ENCODE results near the gene ZSCAN10. TPM values are rescaled to one million over a fixed set of nuclear protein-coding genes. Genes with fewer than 3 reads are reported as not detected.
"Not testable (repeated sequence)": the region's sequence is repeated elsewhere in the genome, so short reads cannot be mapped to it uniquely, and the experiment has no call there.

The ZSCAN10 gene
- total and polyA plus RNA-seq, 5 donors: not detected

DNA sequence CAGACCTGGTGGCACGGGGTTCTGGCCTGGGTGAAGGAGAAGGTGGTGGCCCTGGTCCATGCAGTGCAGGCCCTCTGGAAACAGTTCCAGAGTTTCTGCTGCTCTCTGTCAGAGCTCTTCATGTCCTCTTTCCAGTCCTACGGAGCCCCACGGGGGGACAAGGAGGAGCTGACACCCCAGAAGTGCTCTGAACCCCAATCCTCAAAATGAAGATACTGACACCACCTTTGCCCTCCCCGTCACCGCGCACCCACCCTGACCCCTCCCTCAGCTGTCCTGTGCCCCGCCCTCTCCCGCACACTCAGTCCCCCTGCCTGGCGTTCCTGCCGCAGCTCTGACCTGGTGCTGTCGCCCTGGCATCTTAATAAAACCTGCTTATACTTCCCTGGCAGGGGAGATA is 29.9 kb downstream of the ZSCAN10 start:
- H3K27ac ChIP-seq (ENCODE audit: low read length); H3K4me1 ChIP-seq (ENCODE audit: control insufficient read depth, insufficient read depth, low read length); H3K27me3 ChIP-seq (ENCODE audit: control insufficient read depth, insufficient read depth); ATAC-seq; H3K9me3 ChIP-seq (ENCODE audit: control insufficient read depth, low read length); H3K4me3 ChIP-seq (ENCODE audit: low read length): not testable (repeated sequence)
- WGBS: 91% methylated on average over 10 of the region's 11 CpGs
- peak in 1 of 3 donors; percentile 38 for DNase-seq
- intact Hi-C loops (cut with DNase I): loop anchor here in 2 of 4 donors (10.0 kb wide), 2 partner anchors 46 to 96 kb away; partner anchors contain the start of gene ZNF205 (in 1 of the 2)

DNA sequence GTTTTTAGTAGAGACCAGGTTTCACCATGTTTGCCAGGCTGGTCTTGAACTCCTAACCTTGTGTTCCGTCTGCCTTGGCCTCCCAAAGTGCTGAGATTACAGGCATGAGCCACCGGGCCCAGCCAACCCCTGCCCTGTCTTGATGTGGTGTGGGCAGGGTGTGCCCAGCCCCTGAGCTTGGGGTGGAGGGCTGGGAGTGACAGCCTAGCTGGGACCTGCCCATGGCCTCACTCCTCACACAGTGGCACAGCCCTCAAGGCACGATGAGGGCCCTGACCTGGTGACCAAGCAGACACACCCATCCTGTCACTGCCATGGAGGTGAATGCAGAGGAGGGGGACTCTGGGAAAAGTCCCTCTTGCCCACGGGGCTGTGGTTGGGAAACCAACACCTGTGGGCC is 30.6 kb downstream of the ZSCAN10 start:
- H3K9me3 ChIP-seq (ENCODE audit: control insufficient read depth, low read length): no peaks in the 10 kb centered on the region
- ATAC-seq (no peak), DNase-seq (peak in 1 of 3 donors; percentile 47)
- H3K4me3 ChIP-seq (ENCODE audit: low read length): no peak overlapping the region
- intact Hi-C loops (cut with DNase I): loop anchor here in 2 of 4 donors (10.0 kb wide), 2 partner anchors 46 to 96 kb away; partner anchors contain the start of gene ZNF205 (in 1 of the 2)
- WGBS: 57% methylated on average over 4 of the region's 4 CpGs
- H3K4me1 ChIP-seq (ENCODE audit: control insufficient read depth, insufficient read depth, low read length): no peaks in the 10 kb centered on the region
- no peak overlapping the region for H3K27ac ChIP-seq (ENCODE audit: low read length)
- no peaks in the 10 kb centered on the region for H3K27me3 ChIP-seq (ENCODE audit: control insufficient read depth, insufficient read depth)

DNA sequence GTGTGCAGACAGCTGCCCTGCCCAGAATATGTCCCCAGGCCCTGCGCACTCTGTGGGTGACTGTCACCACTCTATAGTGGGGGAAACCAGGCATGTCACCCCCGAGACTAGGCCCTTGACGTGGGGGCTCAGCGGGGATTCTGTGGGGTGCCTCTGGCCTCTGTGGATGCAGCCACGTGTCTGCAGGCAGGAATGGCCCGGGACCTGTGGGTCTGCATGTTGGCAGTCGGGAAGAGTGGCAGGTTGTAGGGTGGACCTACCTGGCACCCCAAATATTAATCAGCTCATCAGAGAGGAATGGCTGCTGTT is 32.7 kb downstream of the ZSCAN10 start:
- H3K27me3 ChIP-seq (ENCODE audit: control insufficient read depth, insufficient read depth): no peaks in the 10 kb centered on the region
- WGBS: 56% methylated on average over 7 of the region's 7 CpGs
- peak overlapping the region; percentile 48 for H3K4me3 ChIP-seq (ENCODE audit: low read length)
- intact Hi-C loops (cut with DNase I): loop anchor here in 2 of 4 donors (10.0 kb wide), 2 partner anchors 48 to 98 kb away; partner anchors contain the start of gene ZNF205 (in 1 of the 2)
- H3K27ac ChIP-seq (ENCODE audit: low read length): no peak overlapping the region
- no peaks in the 10 kb centered on the region for H3K9me3 ChIP-seq (ENCODE audit: control insufficient read depth, low read length)
- H3K4me1 ChIP-seq (ENCODE audit: control insufficient read depth, insufficient read depth, low read length): no peaks in the 10 kb centered on the region
- DNase-seq (peak in 1 of 3 donors; percentile 41), ATAC-seq (no peak)

DNA sequence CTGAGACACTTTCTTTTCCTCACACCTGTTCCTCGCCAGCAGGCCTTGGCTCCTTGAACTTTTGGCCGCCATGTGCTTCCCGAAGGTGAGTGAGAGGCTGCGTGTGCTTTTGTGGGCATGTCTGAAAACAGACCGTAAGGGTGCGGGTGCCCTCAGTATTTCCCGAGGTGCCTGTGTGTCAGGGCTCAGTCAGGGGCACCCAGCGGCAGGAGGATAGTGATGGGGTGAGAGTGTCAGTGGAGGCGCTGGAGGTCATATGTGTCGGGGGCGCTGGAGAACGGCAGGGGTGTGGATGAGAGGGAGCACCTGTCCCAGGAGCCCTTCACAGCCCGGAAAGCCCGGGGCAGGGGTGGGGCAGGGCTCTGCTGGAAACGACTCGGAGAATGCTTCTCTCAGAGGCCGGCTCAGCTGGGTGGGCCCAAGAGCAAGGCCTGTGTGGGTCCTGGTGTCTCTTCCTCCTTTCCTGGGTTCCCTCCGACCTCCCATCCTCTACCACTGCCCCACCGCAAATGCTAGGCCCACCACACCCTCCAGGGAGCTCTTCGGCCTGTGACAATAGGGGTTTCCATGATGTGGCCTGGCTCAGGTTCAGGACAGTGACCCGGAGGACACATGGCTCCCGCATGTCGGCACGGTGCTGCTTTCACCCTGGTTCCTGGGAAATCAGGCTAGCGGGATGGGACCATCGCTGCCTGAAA is 33.2 kb downstream of the ZSCAN10 start:
- intact Hi-C loops (cut with DNase I): loop anchor here in 2 of 4 donors (10.0 kb wide), 2 partner anchors 49 to 99 kb away; partner anchors contain the start of gene ZNF205 (in 1 of the 2)
- Histone ChIP-seq H3K4me1 (ENCODE audit: control insufficient read depth, insufficient read depth, low read length) (no peaks in the 10 kb centered on the region), H3K4me3 (ENCODE audit: low read length) (peak overlapping the region; percentile 48), H3K27me3 (ENCODE audit: control insufficient read depth, insufficient read depth) (no peaks in the 10 kb centered on the region), H3K9me3 (ENCODE audit: control insufficient read depth, low read length) (no peaks in the 10 kb centered on the region), H3K27ac (ENCODE audit: low read length) (peak overlapping the region; percentile 78)
- DNase-seq (peak in 1 of 3 donors; percentile 65), ATAC-seq (peak; percentile 2 to 30)
- 42% methylated on average over 26 of the region's 26 CpGs for WGBS

DNA sequence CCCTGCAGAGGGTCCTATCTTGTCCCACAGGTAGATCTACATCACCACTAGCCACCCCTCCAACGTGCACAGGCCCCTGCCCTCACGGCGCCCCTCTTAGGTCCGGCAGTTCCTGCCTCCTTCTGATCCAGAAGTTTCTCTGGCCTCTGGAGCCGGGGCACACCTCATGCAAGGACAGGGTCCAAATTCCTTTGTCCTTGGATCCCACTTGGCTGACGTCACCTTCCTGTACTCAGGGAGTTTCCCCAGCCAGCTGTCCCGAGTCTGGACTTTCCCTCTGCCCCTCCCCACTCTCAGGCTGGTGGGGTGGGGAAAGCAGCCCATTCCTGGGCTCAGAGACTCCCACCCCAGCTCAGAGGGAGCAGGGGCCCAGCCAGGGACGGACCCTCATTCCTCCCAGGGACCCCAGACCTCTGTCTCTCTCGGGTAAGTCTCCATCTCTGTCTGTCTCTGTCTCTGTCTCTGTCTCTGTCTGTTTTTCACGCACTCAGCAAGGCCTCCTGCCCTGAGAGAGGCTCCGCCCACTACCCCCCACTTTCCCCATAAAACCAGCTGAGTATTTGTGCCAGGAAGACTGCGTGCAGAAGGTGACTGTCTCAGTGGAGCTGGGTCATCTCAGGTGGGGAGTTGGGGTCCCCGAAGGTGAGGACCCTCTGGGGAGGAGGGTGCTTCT is 33.9 kb downstream of the ZSCAN10 start, which contains the start of gene IL32:
IL32 (plus strand) TSS at position 572 of the 673 bp plus-strand sequence. CDS start 172 bp downstream, outside the sequence.
- H3K9me3 ChIP-seq (ENCODE audit: control insufficient read depth, low read length): no peaks in the 10 kb centered on the region
- intact Hi-C loops (cut with DNase I): loop anchor here in 2 of 4 donors (10.0 kb wide), 2 partner anchors 50 to 100 kb away; partner anchors contain the start of gene ZNF205 (in 1 of the 2)
- H3K27me3 ChIP-seq (ENCODE audit: control insufficient read depth, insufficient read depth): no peaks in the 10 kb centered on the region
- ATAC-seq: peak; percentile 81 to 85
- H3K4me3 ChIP-seq (ENCODE audit: low read length): peak within 1 kb of the TSS; percentile 48
- H3K27ac ChIP-seq (ENCODE audit: low read length): peak within 1 kb of the TSS; percentile 78
- 30% methylated on average over 13 of the region's 13 CpGs for WGBS
- DNase-seq: peak; percentile 77 to 85 (median 80)
- H3K4me1 ChIP-seq (ENCODE audit: control insufficient read depth, insufficient read depth, low read length): no peaks in the 10 kb centered on the region

DNA sequence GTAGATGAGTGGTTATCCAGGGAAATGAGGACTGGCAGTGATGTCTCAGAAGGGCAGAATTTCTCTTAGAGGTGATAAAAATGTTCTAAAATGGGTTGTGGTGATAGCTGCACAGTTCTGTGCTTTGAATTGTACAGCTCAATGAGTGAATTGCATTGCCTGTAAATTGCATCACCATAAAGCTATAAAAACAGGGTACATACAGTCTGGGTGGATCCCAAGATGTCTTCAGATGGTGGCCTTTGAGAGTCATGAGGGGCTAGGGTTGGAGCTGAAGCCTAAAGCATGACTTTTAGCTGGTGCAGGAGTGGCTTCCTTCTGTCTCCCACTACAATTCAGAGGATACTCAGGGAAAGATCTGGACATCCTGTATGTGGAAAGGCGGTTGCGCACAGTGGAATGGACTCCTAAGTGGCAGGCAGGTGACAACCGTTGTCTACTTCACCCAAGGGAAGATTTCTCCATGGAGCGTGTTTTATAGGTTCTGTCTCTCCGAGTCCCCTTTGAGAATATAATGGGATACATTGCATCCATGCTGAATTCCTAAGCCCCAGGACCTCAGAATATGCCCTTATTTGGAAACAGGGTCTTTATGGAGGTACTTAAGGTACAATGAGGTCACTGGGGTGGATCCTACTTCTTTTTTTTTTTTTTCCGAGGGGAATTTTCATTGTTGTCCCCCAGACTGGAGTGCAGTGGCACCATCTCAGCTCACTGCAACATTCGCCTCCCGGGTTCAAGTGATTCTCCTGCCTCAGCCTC is 35.3 kb downstream of the ZSCAN10 start:
- Histone ChIP-seq H3K4me1 (ENCODE audit: control insufficient read depth, insufficient read depth, low read length) (peaks cover 5% of the 10 kb centered on the region), H3K27me3 (ENCODE audit: control insufficient read depth, insufficient read depth) (no peaks in the 10 kb centered on the region), H3K27ac (ENCODE audit: low read length) (no peak overlapping the region), H3K9me3 (ENCODE audit: control insufficient read depth, low read length) (no peaks in the 10 kb centered on the region), H3K4me3 (ENCODE audit: low read length) (no peak overlapping the region)
- DNase-seq (no peak), ATAC-seq (no peak)
- intact Hi-C loops (cut with DNase I): loop anchor here in 3 of 4 donors (5.0 to 10.0 kb wide), 3 partner anchors 51 to 101 kb away; partner anchors contain the start of gene ZNF205 (in 1 of the 3)
- 92% methylated on average over 8 of the region's 8 CpGs for WGBS

DNA sequence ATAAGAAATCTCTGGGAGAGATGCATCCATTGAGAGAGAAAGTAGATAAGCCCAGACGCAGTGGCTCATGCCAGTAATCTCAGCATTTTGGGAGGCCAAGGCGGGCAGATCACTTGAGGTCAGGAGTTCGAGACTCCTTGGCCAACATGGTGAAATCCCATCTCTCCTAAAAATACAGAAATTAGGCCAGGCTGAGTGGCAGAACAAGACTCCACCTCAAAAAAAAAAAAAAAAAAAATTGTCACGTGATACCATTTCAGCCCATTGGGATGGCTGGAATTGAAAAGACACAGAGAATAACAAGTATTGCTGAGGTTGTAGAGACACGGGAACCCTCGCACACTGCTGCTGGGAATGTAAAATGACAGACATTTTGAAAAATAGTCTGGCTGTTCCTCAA is 36.5 kb downstream of the ZSCAN10 start:
- intact Hi-C loops (cut with DNase I): loop anchor here in 3 of 4 donors (5.0 to 10.0 kb wide), 3 partner anchors 52 to 102 kb away; partner anchors contain the start of gene ZNF205 (in 1 of the 3)
- Histone ChIP-seq H3K27ac (ENCODE audit: low read length) (no peak overlapping the region), H3K4me3 (ENCODE audit: low read length) (no peak overlapping the region), H3K4me1 (ENCODE audit: control insufficient read depth, insufficient read depth, low read length) (peaks cover 5% of the 10 kb centered on the region), H3K27me3 (ENCODE audit: control insufficient read depth, insufficient read depth) (no peaks in the 10 kb centered on the region), H3K9me3 (ENCODE audit: control insufficient read depth, low read length) (no peaks in the 10 kb centered on the region)
- WGBS: 80% methylated on average over 6 of the region's 6 CpGs
- no peak for ATAC-seq
- no peak for DNase-seq

DNA sequence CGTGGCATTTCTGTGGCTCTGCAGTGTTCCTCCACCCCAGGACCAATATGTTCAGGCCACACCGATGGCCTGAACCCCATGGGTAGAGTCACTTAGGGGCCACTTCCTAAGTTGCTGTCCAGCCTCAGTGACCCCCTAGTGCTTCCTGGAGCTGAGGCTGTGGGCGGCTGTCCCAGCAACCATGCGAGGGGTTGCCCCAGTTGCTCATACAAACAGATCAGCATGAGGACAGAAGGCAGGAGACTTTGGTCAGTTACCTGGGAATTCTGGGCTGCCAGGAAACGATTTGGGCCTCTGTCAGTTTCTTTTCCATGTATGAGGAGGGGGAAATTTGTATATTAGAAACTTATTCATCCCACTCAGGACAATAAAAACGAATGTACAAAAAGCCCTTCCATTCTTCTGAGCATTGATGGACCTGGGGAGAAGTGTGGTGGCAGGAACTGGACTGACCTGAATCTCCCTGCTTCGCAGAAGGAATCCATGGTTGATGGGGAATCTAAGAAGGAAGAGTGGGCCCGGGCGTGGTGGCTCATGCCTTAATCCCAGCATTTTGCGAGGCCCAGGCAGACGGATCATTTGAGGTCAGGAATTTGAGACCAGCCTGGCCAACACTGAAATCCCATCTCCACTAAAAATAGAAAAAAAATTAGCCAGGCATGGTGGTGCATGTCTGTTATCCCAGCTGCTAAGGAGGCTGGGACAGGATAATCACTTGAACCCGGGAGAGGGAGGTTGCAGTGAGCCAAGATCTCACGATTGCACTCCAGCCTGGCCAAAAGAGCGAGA is 38.6 kb downstream of the ZSCAN10 start:
- Histone ChIP-seq H3K27ac (ENCODE audit: low read length) (no peak overlapping the region), H3K4me3 (ENCODE audit: low read length) (no peak overlapping the region), H3K27me3 (ENCODE audit: control insufficient read depth, insufficient read depth) (no peaks in the 10 kb centered on the region), H3K4me1 (ENCODE audit: control insufficient read depth, insufficient read depth, low read length) (peaks cover 5% of the 10 kb centered on the region), H3K9me3 (ENCODE audit: control insufficient read depth, low read length) (no peaks in the 10 kb centered on the region)
- intact Hi-C loops (cut with DNase I): loop anchor here in 3 of 4 donors (5.0 to 10.0 kb wide), 3 partner anchors 54 to 104 kb away; partner anchors contain the start of gene ZNF205 (in 1 of the 3)
- ATAC-seq (no peak), DNase-seq (no peak)
- WGBS: 70% methylated on average over 14 of the region's 14 CpGs

DNA sequence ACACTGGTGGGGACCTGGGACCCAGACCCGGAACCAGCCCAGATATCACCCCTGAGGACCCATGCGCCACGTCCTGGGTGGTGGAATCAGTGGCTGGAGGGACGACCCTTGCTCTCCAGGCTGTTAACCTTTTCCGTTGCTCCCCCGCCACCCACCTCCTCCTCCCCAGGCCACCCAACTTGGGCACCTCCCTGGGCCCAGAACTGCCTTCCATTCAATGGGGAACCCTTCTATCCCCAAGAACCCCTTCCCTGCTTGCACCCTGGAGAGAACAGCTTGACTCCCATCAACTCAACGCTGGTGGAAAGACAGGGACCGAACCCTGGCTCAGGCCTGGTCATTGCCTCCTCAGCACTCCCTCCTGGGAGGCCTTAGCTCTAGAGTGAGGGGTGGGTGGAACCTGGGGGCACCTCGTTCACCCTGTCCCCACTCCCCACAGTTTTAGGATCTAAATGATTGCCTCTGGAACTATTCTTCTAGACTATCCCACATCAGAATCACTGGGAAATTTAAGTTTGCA is 39.3 kb downstream of the ZSCAN10 start:
- peaks cover 5% of the 10 kb centered on the region for H3K4me1 ChIP-seq (ENCODE audit: control insufficient read depth, insufficient read depth, low read length)
- intact Hi-C loops (cut with DNase I): loop anchor here in 3 of 4 donors (5.0 to 10.0 kb wide), 4 partner anchors 48 to 105 kb away; partner anchors contain the start of gene ZNF205 (in 1 of the 3)
- peak overlapping the region; percentile 56 for H3K4me3 ChIP-seq (ENCODE audit: low read length)
- DNase-seq (no peak), ATAC-seq (no peak)
- H3K9me3 ChIP-seq (ENCODE audit: control insufficient read depth, low read length): no peaks in the 10 kb centered on the region
- H3K27me3 ChIP-seq (ENCODE audit: control insufficient read depth, insufficient read depth): no peaks in the 10 kb centered on the region
- WGBS: 52% methylated on average over 9 of the region's 9 CpGs
- peak overlapping the region; percentile 74 for H3K27ac ChIP-seq (ENCODE audit: low read length)

All from right cardiac atrium (tissue), 5 donors.